ENCODE results near the gene SYPL2.

Gene SYPL2

GRCh38 chr1:109509176-109510134 lies 43.1 kb downstream of the SYPL2 start, which contains the start of gene AMIGO1:
Gene AMIGO1 (minus strand): TSS chr1:109509727. CDS start chr1:109508912, 815 bp downstream.
- DNase-seq (ENCODE audit: low read depth) = no peak
- peak within 1 kb of the TSS; percentile 70 for H3K4me3 ChIP-seq (ENCODE audit: low read length)
- TF ChIP-seq CTCF (conservative IDR thresholded peaks at IDR 0.05; ENCODE audit: low read depth, low read length) = no peak

GRCh38 chr1:109513110-109513710 lies 46.9 kb downstream of the SYPL2 start:
- DNase-seq (ENCODE audit: low read depth) = no peak
- no peak for TF ChIP-seq CTCF (conservative IDR thresholded peaks at IDR 0.05; ENCODE audit: low read depth, low read length)
- no peak overlapping the region for H3K4me3 ChIP-seq (ENCODE audit: low read length)

GRCh38 chr1:109514846-109515245 lies 48.5 kb downstream of the SYPL2 start:
- no peak overlapping the region for H3K4me3 ChIP-seq (ENCODE audit: low read length)
- TF ChIP-seq CTCF (conservative IDR thresholded peaks at IDR 0.05; ENCODE audit: low read depth, low read length) = no peak
- no peak for DNase-seq (ENCODE audit: low read depth)

- H3K4me3 ChIP-seq (ENCODE audit: low read length) = no peak overlapping the region
- TF ChIP-seq CTCF (conservative IDR thresholded peaks at IDR 0.05; ENCODE audit: low read depth, low read length) = no peak
- no peak for DNase-seq (ENCODE audit: low read depth)
These were observed 50.5 kb downstream of the SYPL2 start for GRCh38 chr1:109516872-109517271.

GRCh38 chr1:109517337-109517736 lies 51.0 kb downstream of the SYPL2 start:
- no peak for DNase-seq (ENCODE audit: low read depth)
- no peak overlapping the region for H3K4me3 ChIP-seq (ENCODE audit: low read length)
- no peak for TF ChIP-seq CTCF (conservative IDR thresholded peaks at IDR 0.05; ENCODE audit: low read depth, low read length)

- no peak overlapping the region for H3K4me3 ChIP-seq (ENCODE audit: low read length)
- no peak for DNase-seq (ENCODE audit: low read depth)
- no peak for TF ChIP-seq CTCF (conservative IDR thresholded peaks at IDR 0.05; ENCODE audit: low read depth, low read length)
These were observed 54.9 kb downstream of the SYPL2 start for GRCh38 chr1:109521002-109521951.
